Endothelial cell of hepatic sinusoid (primary cell): ENCODE results near the gene CALML3.

Experiments used
- in situ Hi-C: cut with HindIII; loops from 2 replicates; pipeline ENCODE4 v1.10.0; 2017; ENCODE audit warnings: low sequenced_read_pairs

Gene CALML3

DNA sequence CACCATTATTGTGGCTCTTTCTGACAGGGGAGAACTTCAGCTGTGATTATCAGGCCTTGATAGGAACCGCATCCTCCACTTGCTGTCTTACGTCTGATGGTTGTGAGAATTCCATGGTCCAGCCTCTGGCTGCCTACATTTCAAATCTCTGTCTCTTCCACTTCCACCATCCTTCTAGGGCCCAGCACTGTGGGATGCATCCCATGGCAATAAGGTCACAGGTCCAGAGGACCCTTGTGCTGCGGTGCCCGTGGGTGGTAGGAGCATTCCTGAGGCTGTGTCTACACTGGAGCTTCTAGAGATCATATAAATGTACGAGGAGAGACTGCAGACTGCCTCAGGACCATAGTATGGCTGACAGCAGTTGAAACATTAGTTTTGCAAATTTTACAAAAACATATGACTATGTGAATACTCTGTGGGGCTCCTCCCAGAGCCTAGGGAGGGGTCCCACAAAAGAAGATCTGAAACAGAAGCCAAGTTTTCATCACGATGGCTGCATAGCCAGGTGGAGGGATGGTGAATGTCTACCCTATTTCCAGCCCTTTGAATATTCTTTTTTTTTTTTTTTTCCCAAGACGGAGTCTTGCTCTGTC, 11.8 kb downstream of the CALML3 start:
- in situ Hi-C loops = no loop called here

DNA sequence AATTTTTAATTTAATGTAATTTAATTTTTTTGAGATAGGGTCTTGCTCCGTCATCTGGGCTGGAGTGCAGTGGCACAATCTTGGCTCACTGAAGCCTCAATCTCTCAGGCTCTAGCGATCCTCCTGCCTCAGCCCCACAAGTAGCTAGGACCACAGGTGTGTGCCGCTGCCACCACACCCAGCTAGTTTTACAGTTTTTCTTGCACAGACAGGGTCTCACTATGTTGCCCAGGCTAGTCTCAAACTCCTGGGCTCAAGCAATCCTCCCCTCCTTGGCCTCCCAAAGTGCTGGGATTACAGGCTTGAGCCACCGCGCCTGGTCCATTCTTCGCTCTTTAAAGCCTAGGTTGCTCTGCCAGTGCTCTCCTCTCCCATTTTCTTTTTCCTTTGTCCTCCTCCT, 12.9 kb downstream of the CALML3 start:
- in situ Hi-C loops = no loop called here

DNA sequence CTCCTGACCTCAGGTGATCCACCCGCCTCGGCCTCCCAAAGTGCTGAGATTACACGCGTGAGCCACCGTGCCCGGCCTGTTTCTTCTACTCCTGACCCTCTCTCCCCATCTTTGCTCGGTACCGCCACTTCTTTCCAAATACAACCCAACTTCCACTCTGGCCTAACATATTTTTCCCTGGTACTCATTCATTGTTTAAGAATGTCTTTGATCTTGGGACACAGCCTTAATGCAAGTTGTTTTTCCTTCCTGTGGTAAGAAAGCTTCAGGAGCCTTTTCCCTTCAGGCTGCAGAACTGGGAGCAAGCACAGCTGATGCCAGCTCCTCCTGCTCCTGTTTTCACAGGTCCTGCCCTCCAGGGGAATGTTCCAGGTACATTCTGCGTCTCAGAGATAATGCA, 13.7 kb downstream of the CALML3 start:
- in situ Hi-C loops = no loop called here

DNA sequence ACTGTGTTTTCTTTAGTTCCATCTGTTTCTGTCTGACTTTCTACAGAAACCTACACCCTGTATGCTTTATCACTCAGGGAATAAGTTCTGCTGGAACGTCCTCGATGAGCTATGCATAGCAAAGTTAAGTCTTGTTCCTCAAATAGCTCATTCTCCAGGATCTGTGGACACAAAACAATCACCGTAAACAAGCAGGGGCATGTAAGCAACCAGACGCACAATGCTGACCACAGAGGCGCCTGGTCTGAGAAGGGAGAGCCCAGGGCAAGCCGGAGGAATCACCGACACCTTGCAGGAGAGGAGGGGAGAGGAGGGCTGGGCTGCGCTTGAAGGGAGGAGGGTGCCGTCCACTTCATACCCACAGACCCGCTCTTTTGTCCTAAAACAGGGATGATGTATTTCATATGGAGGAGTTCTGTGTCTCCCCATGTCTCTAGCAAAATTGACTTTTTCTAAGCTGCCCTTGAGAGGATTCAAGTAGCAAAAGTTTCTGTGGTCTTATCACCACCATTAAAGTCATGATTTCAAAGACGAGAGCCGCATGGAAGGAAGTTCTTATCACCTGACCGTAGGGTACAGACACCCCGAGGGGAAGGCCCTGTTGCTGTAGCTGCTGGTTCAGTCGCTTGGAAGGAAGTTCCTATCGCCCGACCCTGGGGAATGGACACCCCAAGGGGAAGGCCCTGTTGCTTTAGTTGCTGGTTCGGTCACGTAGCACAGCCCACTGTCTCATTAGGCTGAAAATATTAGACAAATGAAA, 14.3 kb downstream of the CALML3 start:
- in situ Hi-C loops = no loop called here

DNA sequence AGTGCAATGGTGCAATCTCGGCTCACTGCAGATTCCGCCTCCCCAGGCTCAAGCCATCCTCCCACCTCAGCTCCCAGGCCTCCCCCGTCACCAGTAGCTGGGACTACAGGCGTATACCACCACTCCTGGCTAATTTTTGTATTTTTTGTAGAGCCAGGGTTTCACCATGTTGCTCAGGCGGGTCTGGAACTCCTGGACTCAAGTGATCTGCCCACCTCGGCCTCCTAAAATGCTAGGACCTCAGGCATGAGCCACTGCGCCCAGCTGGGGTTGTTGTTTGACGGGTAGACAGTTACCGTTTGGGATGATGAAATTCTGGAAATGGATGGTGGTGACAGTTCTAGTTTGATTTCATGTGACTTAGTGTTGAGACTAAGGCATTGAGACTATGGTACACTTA, 15.3 kb downstream of the CALML3 start:
- in situ Hi-C loops = no loop called here

DNA sequence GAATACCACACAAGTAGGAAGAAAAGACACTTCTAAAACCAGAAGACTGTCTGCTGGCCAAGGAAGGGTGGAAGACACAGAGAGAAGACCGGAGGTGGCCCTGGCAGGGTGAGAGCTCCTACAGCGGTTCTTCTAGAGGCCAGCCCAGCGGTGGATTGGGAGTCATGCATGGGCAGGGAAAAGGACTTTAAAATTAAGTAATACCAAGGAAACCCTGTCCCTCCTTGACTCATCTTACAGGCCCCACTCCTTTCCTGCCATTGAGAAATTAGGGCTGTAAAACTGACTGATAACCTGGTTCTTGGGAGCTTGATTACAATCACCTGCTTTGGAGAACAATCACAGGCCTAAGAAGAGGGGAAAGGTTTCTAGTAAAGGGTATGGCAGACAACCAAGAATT, 16.1 kb downstream of the CALML3 start:
- in situ Hi-C loops = no loop called here

DNA sequence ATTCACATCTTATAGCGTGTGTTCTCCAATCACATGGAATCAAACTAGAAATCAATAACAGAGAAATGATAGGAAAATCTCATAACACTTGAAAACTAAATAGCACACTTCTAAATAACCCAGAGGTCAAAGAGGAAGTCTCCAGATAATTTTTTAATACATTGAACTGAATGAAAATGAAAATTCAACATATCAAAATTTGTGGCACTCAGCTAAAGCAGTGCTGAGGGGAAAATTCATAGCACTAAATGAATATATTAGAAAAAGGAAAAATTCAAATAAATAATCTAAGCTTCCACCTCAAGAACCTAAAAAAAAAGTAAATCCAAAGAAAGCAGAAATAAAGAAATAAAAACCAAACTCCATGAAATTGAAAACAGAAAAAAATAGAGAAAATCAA, 17.3 kb downstream of the CALML3 start:
- in situ Hi-C loops = no loop called here

DNA sequence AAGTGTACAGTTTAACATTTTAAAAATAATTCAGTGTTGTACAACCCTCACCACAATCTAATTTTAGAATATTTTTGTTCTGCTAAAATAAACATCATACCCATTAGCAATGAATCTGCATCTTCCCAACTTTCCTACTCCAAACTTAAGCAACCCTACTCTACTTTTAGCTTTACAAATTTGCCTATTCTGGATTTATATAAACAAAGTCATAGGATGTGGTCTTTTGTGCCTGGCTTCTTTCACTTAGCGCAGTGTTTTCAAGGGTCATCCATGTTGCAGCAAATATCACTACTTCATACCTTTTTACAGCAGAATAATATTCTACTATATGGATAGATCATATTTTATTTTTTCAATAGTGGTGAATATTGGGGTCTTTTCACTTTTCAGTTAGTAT, 18.9 kb downstream of the CALML3 start:
- in situ Hi-C loops = no loop called here

DNA sequence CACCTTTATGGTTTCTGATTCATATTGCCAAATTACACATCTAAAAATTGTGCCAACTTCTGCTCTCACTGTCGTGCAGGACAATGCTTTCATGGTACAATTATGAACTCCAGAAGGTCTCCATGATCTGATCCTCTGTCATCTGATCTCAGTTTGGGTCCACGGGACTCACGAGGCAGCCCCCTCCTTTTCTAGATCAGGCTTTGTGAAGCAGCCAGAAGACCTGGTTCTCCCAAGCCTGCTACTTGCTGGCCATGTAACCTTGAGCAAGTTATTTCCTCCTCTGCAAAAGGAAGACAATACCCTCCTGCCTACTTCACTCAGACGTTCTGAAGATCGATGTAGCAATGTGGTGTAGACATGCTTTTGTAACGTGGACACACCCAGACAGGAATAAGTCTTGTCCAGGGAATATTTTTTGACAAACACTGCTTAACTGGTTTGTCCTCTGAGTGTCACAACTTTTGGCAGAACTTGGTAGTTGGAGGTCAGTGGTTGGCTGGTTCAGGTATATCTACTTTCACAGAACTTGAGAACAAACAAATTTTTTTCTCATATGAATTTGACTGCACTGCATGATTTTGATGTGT, 19.6 kb downstream of the CALML3 start:
- in situ Hi-C loops = no loop called here

DNA sequence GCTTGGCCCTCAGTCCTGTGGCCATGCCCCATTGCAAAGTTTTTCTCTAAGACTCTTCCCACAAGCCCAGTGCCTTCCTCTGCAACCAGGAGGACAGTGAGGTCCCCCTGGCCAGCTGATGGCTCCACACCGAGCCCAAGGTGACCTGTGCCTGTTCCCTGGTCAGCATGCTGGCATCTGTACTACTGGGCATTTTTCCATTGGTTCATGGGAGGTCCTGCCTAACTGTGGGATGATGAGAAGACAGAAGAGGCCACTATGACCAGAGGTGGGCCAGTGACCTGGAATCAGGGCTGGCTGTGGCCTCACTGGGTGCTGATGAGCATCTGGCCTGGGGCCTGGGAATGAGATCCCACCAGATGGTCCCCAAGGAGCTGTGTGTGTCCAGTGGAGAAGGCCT, 20.2 kb downstream of the CALML3 start:
- in situ Hi-C loops = no loop called here

DNA sequence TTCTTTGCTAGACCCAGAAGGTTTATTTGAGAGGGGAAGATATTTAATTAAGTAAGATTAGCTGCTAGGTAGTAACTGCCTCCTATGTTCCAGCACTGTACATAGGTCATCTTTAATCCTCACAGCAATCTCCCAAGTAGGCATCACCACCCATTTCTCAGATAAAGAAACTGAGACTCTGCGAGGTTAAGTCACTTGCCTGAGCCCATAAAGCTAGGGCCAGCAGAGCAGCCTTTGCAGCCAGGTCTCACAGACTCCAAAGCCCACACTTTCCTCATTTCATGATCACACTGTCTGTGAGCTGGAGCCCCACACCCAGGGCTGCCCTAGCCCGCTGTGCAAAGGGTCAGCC, 20.6 kb downstream of the CALML3 start:
- in situ Hi-C loops = no loop called here

DNA sequence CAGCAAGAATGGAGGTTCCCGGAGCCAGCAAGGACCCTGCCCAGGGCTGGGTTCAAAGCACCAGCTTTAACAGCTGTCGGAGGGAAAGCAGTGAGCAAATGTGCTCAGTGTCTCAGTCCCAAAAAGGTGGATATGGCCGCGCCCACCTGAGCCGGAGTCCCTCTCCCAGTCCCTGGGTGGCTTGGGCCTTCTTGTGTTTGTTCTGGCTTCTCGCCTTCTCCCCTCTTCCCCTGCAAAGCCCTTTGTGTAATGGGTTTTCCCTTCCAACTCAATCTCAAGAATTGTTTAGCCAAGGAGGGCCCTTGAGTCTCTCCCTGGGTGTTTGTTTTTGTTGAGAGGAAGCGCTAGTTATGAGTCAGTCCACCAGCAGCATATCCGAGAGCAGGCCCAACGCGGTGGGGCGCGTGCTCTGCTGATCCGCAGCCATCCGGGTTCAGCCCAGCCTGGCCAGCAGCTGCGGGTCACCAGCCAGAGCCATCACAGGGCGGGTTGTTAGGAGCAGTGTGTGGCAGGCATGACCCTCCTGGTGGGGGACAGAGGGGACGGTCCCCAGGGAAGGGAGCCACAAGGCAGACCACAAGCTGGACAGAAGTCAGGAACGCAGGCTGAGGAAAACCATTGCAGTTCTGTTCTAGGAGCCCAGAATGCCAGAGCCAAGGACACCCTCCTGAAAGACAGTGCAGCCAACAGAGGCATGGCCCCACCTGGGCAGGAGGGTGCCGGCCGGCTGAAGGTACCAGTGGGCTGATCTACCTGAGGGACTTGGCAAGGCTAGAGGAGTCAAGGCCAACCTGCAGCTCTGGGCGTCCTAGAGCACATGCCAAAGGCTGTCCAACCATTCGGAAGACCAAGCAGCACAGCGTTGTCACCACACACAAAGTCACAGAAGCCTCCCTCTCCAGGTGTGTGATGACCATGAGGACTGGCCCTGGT, 21.3 kb downstream of the CALML3 start:
- in situ Hi-C loops = no loop called here

DNA sequence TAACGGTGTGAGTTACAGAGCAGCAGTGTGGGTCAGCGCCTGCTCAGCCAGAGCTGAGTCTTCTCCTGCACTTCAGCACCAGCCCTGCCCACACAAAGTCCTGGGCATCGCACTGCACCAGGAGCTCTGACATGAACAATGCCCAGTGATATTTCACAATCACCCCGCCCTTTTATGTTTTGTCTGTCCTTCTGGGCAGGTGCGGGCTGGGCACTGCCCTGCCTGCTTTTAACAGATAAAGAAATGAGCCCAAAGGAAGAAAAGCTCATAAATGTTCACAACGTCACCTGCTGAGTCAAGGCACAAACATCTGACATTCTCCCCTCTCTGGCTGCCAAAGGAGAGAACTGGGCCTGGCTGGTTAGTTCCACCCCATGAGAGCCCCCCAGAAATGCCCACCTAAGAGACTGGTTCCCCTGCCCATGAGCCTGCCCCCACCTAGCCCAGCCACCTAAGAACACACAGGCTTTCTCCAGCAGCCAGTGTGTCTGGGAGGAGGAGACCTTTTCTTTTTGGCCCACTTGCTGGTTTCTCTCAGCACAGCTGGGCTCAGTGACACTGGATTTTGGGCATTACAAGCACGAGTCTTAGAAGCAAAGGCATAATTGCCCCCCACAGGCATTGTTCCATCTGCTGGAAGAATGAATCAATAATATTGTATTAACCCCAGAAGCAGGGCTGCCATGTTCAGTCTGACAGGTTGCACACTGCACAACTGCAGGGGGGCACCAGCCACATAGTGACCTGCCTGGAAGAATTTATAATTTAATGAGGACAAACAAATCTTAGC, 22.3 kb downstream of the CALML3 start:
- in situ Hi-C loops = no loop called here

DNA sequence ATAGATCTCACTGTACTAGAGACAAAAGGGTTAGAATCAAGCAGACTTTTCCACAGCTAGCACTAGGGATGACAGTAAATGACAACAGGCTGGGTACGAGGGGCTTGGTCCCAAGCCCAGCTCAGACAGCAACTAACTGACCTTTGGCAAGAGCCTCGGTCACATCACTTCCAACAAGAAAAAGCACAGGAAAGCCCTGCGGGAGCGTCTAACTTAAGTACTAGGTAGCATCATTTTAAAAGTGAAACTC, 22.8 kb downstream of the CALML3 start:
- in situ Hi-C loops = no loop called here

DNA sequence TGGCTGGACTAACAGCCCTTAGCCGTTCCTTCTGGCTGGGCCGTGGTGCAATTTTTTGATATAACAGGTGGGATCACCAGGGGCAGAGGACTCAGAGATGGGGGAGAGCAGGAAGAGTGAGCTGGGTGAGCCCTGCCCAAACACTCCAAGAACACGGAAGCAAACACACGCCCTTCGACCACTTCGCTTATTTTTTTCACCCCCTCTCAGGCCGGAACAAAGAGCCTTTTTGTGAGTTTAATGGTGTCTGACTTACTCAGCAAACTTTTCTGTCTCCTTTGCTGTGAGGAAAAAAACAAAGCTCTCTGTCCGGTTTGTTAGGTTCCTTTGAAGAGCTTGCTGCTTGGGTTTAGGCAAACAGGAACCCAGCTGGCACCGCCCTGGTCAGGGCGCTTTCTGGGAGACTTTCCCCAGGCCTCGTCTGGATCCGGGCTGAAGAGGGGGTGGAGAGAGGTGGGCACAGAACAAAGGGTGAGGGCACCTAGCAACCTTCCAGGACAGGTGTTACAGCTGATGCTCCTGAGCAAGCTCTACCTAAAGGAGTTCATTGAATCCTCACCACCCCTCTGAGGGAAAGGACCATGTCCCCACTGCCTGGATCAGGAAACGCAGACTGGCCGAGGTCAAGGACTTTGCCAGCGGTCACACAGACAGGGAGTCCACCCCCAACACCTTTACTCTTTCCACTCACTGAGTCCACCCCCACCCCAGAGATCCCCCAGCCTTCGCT, 23.3 kb downstream of the CALML3 start:
- in situ Hi-C loops = no loop called here

DNA sequence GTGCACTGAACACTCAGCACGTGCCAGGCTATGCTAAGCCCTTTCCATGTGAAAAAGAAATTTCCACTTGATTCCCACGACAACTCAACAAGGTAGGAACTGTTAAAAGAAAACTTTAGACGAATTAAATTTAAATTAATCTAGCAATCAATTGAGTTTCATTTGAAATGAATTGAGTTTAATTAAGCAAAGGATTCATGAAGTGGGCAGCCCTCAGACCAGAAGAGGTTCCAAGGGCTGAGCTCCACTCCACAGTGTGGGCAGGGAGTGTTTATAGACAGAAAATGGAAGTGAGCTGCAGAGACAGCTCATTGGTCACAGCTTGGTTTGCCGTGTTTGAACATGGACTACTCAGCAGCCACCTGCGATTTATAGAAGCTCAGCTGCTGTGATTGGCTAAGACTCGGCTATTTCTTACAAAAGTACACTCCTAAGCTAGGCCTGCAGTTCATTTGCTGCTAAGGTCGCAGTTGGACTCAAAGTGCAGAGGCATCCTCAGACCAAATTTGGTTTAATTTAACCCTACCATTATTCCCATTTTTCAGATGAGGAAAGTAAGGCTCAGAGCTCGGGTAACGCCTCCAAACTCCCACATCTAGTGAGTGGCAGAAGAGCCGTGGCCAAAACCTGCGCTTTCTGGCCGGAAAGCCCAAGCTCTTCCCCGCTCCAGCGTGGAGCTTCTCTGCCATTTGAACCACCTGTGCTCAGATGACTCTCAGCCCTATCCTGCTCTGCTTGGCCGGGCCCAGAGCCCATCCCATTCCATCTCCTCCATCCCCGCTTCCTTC, 24.9 kb downstream of the CALML3 start:
- in situ Hi-C loops = loop anchor here (5.0 kb wide), 1 partner anchor 47 kb away; no protein-coding TSS in a partner anchor

DNA sequence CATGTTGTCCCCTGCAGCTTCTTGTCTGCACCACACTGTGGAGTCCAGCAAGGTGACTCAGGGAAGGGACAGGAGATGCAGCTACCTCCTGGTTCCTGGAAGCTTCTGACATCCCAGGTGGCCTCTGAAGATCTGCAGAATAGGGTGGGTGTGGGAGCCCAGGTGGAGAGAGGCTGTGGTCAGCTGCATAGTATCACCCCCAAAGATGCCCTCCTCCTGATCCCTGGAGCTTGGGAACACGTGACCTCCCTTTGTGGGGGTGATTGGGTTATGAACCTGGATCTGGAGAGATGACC, 25.4 kb downstream of the CALML3 start:
- in situ Hi-C loops = loop anchor here (5.0 kb wide), 1 partner anchor 48 kb away; no protein-coding TSS in a partner anchor

DNA sequence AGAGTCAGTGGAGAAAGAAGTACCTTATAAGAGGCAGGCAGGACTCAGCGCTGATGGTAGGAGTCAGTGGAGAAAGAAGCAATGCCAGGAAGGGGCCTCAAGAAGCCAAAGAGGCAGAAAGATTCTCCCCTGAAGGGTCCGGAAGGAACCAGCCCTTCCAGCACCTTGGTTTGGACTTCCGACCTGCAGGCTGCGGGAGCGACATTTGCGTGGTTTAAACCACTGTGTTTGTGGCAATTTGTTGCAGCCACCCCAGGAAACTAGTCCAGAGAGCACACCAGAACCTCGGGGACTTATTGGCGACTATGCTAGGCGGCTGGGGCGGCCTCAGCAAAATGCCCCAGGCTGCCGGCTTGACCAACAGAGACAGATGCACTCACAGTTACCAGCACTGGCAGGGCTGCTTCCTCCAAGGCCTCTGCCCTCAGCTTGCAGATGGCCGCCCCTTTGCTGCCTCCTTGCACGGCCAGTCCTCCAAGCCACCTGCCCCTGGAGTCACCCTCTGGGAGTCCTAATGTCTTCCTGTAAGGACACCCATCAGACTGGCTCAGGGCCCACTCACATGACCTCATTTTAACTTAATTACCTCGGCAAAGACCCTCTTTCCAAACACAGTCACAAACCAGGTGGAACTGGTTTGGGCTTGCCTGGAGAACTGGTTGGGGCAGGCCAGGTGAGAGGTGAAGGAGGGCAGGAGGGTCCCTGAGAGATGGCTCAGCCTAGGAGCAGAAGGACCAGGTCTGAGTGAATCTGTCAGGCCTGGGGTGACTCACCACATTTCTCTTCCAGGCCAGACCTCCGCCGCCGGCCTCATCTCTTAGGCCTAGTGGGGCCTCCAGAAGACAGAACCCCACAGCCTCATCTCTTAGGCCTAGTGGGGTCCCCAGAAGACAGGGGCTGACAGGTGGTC, 26.1 kb downstream of the CALML3 start:
- in situ Hi-C loops = loop anchor here (5.0 kb wide), 1 partner anchor 49 kb away; no protein-coding TSS in a partner anchor
